Gastroesophageal sphincter (tissue), 4 donors: ENCODE results near the gene ZMYND11. TPM values are rescaled to one million over a fixed set of nuclear protein-coding genes. Genes with fewer than 3 reads are reported as not detected.
"Not testable (repeated sequence)": the region's sequence is repeated elsewhere in the genome, so short reads cannot be mapped to it uniquely, and the experiment has no call there.

Source experiments
- ATAC-seq: fragments of 150-250 bp; one replicate; pipeline ENCODE4 v1.9.1; 2016; ENCODE audit warnings: mild to moderate bottlenecking, moderate library complexity
- H3K27ac ChIP-seq, 4 donors: fragments of 200-600 bp; sonication (generic) in 3 of 4; 1 replicate in 3 of 4; 2 replicates in 1 of 4; pipeline ENCODE4 v1.5.1; 2016 to 2019
- H3K27me3 ChIP-seq: fragments of 200-600 bp; sonication (generic); one replicate; pipeline ENCODE4 v1.5.1; 2019
- H3K36me3 ChIP-seq, 2 donors: fragments of 200-600 bp; sonication (generic); one replicate each; pipeline ENCODE4 v1.5.1; 2019; ENCODE audit warnings: control low read depth in 1 of 2
- H3K4me1 ChIP-seq, 3 donors: fragments of 200-600 bp; sonication (generic); 1 replicate in 2 of 3; 2 replicates in 1 of 3; pipeline ENCODE4 v1.5.1; 2016 to 2019; ENCODE audit warnings: control low read depth in 2 of 3
- H3K4me3 ChIP-seq, 2 donors: fragments of 200-600 bp; sonication (generic); one replicate each; pipeline ENCODE4 v1.5.1; 2019; ENCODE audit warnings: mild to moderate bottlenecking in 1 of 2, moderate library complexity in 1 of 2
- H3K9me3 ChIP-seq, 3 donors: fragments of 200-600 bp; sonication (generic); one replicate each; pipeline ENCODE4 v1.5.1; 2017 to 2019; ENCODE audit warnings: control low read depth in 2 of 3
- EP300 ChIP-seq: sonication (generic); formaldehyde crosslinking; IDR thresholded peaks from one replicate; pipeline ENCODE4 v1.6.1; 2017; ENCODE audit warnings: antibody characterized with exemption, mild to moderate bottlenecking
- POLR2A ChIP-seq, 2 donors: fragments of 450-650 bp; IDR thresholded peaks; one replicate each; pipeline ENCODE4 v1.6.1; 2017; ENCODE audit warnings: antibody characterized with exemption in 2 of 2, mild to moderate bottlenecking in 2 of 2, moderate library complexity in 1 of 2
- POLR2AphosphoS5 ChIP-seq: sonication (generic); formaldehyde crosslinking; IDR thresholded peaks from one replicate; pipeline ENCODE4 v1.6.1; 2017; ENCODE audit warnings: antibody characterized with exemption
- WGBS, 2 donors: methylation state at CpG; one replicate each; pipeline ENCODE4 v1.1.5; 2018; ENCODE audit warnings: low coverage in 1 of 2; 5-methylcytosine and 5-hydroxymethylcytosine counted together
- total RNA-seq, 4 donors: library from RNA; depleted of rRNA; stranded (reverse); fragments of >200 nt; gene quantifications; one replicate each; pipeline ENCODE4 v1.1.0, GENCODE V29; 2016
- TF ChIP-seq, protein P1 (sequence below), 4 experiments: fragments of 200-600 bp in 2 of 4; fragments of 450-650 bp in 2 of 4; sonication (generic) in 1 of 4; IDR thresholded peaks; one replicate each; pipeline ENCODE4 v1.5.1; 2017 to 2019; ENCODE audit warnings: antibody characterized with exemption in 4 of 4, mild to moderate bottlenecking in 2 of 4, moderate library complexity in 2 of 4

Gene ZMYND11
- total RNA-seq, 4 donors from 2014 or later = 131 to 176 (median 166) TPM

DNA sequence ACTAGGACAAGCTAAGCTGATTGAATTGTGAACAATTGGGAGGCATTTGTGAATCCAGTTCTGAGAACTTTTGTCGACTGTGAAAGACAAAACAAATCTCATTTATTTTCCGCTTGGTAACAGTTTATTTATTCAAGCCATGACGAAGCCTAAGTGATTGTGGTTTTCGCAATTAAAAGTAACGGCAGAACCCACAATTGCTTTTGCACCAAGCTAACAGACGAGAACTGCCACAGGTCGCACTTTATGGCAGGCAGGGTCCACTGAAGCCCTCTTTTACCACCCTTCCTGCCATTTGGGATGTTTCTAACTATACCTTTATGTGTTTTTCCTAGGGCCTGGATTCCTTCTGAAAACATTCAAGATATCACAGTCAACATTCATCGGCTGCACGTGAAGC lies 111.2 kb downstream of the ZMYND11 start:
- TF ChIP-seq, protein P1, sequence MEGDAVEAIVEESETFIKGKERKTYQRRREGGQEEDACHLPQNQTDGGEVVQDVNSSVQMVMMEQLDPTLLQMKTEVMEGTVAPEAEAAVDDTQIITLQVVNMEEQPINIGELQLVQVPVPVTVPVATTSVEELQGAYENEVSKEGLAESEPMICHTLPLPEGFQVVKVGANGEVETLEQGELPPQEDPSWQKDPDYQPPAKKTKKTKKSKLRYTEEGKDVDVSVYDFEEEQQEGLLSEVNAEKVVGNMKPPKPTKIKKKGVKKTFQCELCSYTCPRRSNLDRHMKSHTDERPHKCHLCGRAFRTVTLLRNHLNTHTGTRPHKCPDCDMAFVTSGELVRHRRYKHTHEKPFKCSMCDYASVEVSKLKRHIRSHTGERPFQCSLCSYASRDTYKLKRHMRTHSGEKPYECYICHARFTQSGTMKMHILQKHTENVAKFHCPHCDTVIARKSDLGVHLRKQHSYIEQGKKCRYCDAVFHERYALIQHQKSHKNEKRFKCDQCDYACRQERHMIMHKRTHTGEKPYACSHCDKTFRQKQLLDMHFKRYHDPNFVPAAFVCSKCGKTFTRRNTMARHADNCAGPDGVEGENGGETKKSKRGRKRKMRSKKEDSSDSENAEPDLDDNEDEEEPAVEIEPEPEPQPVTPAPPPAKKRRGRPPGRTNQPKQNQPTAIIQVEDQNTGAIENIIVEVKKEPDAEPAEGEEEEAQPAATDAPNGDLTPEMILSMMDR (IDR thresholded peaks at IDR 0.05) = no peak
- TF ChIP-seq EP300 (no peak), POLR2AphosphoS5 (no peak), POLR2A (IDR thresholded peaks at IDR 0.05) (no peak)
- peaks cover 3 to 96% of the 10 kb centered on the region in 2 donors for H3K36me3 ChIP-seq
- peaks cover 0 to 6% (median 2%) of the 10 kb centered on the region in 3 donors for H3K4me1 ChIP-seq
- H3K4me3 ChIP-seq = no peak overlapping the region
- WGBS, 2 donors = 94% methylated on average over 7 to 9 of the region's 9 CpGs
- H3K27ac ChIP-seq = no peak overlapping the region
- no peak for ATAC-seq
- H3K27me3 ChIP-seq = no peaks in the 10 kb centered on the region
- no peaks in the 10 kb centered on the region for H3K9me3 ChIP-seq

GRCh38 chr10:247480-247879 lies 112.2 kb downstream of the ZMYND11 start:
- Histone ChIP-seq H3K27me3 (no peaks in the 10 kb centered on the region), H3K9me3 (no peaks in the 10 kb centered on the region), H3K4me3 (no peak overlapping the region), H3K27ac (no peak overlapping the region), H3K36me3 (peaks cover 6 to 96% of the 10 kb centered on the region in 2 donors), H3K4me1 (no peaks in the 10 kb centered on the region)
- TF ChIP-seq, protein P1 (IDR thresholded peaks at IDR 0.05) = no peak
- TF ChIP-seq EP300 (no peak), POLR2AphosphoS5 (no peak), POLR2A (IDR thresholded peaks at IDR 0.05) (no peak)
- ATAC-seq = no peak
- WGBS, 2 donors = 87 to 89% methylated on average over 2 to 4 of the region's 4 CpGs

DNA sequence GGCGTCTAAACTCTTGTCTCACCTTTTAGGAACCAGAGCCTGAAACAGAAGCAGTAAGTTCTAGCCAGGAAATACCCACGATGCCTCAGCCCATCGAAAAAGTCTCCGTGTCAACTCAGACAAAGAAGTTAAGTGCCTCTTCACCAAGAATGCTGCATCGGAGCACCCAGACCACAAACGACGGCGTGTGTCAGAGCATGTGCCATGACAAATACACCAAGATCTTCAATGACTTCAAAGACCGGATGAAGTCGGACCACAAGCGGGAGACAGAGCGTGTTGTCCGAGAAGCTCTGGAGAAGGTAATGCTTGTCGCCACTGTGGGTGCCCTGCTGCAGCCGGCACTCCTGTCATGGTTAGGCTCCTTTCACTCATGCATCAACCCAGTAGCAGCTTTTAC lies 113.1 kb downstream of the ZMYND11 start:
- H3K36me3 ChIP-seq = peaks cover 6 to 98% of the 10 kb centered on the region in 2 donors
- H3K27ac ChIP-seq = no peak overlapping the region
- TF ChIP-seq POLR2A (IDR thresholded peaks at IDR 0.05) = no peak
- no peak for TF ChIP-seq POLR2AphosphoS5
- no peak for TF ChIP-seq EP300
- TF ChIP-seq, protein P1 (IDR thresholded peaks at IDR 0.05) = no peak
- no peaks in the 10 kb centered on the region for H3K4me1 ChIP-seq
- no peak for ATAC-seq
- WGBS, 2 donors = 90 to 95% methylated on average over 14 to 15 of the region's 15 CpGs
- no peak overlapping the region for H3K4me3 ChIP-seq
- no peaks in the 10 kb centered on the region for H3K9me3 ChIP-seq
- H3K27me3 ChIP-seq = no peaks in the 10 kb centered on the region

DNA sequence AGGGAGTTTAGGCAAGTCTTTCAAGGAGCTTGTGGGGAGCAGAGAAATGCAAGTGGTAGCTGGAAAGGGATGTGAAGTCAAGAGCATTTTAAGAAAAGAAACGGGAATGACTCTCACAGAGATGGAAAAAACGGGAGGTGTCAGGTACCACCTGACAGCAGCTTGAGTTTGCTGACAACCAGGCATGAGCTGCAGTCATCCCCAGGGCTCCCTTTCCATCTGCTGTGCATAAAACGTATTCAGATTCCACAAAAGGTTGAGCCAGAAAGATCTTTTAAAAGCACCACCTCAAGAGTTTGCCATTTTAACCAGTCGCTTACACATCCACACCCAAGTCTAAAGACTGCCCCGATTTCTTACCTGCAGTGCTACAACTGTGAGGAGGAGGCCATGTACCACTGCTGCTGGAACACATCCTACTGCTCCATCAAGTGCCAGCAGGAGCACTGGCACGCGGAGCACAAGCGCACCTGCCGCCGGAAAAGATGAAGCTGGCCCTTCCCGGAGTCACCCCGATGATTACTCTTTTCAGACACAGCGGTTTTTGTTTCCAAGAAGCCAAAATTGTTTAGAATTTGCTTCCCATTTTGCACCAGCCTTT lies 116.8 kb downstream of the ZMYND11 start:
- Histone ChIP-seq H3K4me1 (no peaks in the 10 kb centered on the region), H3K9me3 (no peaks in the 10 kb centered on the region), H3K4me3 (no peak overlapping the region), H3K27ac (no peak overlapping the region), H3K36me3 (peaks cover 6 to 95% of the 10 kb centered on the region in 2 donors), H3K27me3 (no peaks in the 10 kb centered on the region)
- no peak for TF ChIP-seq POLR2A (IDR thresholded peaks at IDR 0.05)
- TF ChIP-seq EP300 = no peak
- no peak for TF ChIP-seq POLR2AphosphoS5
- TF ChIP-seq, protein P1 (IDR thresholded peaks at IDR 0.05) = no peak
- no peak for ATAC-seq
- 88 to 92% methylated on average over 8 to 13 of the region's 13 CpGs for WGBS, 2 donors

- ATAC-seq = no peak
Measured at GRCh38 chr10:260819-261429, 125.7 kb downstream of the ZMYND11 start.

DNA sequence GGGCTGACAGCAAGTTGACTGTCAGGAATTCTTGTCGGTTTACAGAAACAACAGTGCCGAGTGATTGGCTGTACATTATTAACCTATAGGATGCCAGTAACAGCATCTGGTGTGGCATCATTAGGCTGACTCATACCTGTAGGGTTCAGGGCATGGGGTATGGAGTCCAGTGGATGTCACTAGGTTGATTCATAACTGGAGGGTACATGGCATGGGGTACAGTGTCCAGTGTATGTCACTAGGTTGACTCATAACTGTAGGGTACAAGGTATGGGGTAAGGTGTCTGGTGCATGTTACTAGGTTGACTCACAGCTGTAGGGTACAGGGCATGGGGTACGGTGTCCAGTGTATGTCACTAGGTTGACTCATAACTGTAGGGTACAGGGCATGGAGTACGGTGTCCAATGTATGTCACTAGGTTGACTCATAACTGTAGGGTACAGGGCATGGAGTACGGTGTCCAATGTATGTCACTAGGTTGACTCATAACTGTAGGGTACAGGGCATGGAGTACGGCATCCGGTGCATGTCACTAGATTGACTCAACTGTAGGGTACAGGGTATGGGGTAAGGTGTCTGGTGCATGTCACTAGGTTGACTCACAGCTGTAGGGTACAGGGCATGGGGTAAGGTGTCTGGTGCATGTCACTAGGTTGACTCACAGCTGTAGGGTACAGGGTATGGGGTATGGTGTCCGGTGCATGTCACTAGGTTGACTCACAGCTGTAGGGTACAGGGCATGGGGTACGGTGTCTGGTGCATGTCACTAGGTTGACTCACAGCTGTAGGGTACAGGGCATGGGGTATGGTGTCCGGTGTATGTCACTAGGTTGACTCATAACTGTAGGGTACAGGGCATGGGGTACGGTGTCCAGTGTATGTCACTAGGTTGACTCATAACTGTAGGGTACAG lies 129.2 kb downstream of the ZMYND11 start:
- not testable (repeated sequence) for H3K27ac ChIP-seq, H3K4me1 ChIP-seq, ATAC-seq, H3K9me3 ChIP-seq, H3K27me3 ChIP-seq, H3K36me3 ChIP-seq, H3K4me3 ChIP-seq
- WGBS, 2 donors = 56 to 70% methylated on average over 2 to 10 of the region's 11 CpGs

More at GRCh38 chr10:260819-261429, 125.7 kb downstream of the ZMYND11 start:
- H3K27ac ChIP-seq = no peak overlapping the region
- H3K27me3 ChIP-seq = no peaks in the 10 kb centered on the region
- no peaks in the 10 kb centered on the region for H3K4me1 ChIP-seq
- WGBS, 2 donors = 75 to 78% methylated on average over 8 to 15 of the region's 15 CpGs
- no peak overlapping the region for H3K4me3 ChIP-seq
- peaks cover 0 to 8% of the 10 kb centered on the region in 2 donors for H3K36me3 ChIP-seq
- no peak for TF ChIP-seq EP300
- TF ChIP-seq, protein P1 (IDR thresholded peaks at IDR 0.05) = no peak
- no peak for TF ChIP-seq POLR2AphosphoS5
- no peak for TF ChIP-seq POLR2A (IDR thresholded peaks at IDR 0.05)
- H3K9me3 ChIP-seq = no peaks in the 10 kb centered on the region

DNA sequence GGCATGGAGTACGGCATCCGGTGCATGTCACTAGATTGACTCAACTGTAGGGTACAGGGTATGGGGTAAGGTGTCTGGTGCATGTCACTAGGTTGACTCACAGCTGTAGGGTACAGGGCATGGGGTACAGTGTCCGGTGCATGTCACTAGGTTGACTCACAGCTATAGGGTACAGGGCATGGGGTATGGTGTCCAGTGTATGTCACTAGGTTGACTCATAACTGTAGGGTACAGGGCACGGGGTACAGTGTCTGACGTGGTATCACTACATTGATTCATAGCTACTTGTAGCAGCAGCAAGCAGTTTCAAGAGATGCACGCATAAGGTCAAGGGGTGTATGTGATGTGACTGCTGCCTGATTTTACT lies 129.8 kb downstream of the ZMYND11 start:
- 86 to 98% methylated on average over 6 of the region's 6 CpGs for WGBS, 2 donors
- H3K4me3 ChIP-seq, H3K9me3 ChIP-seq, H3K27me3 ChIP-seq, H3K36me3 ChIP-seq, H3K27ac ChIP-seq, H3K4me1 ChIP-seq, ATAC-seq: not testable (repeated sequence)
